RCC 7860 (cell line): ENCODE measurements around the gene KIF1A.
A peak's percentile ranks its signal among the peaks of the same experiment; 100 is the strongest.

Experiments
- DNase-seq: peaks from one replicate; pipeline ENCODE4 v3.0.0-alpha.2; 2015; ENCODE audit warnings: low spot score
- FAIRE-seq: peaks from 2 replicates; lab custom pipeline; 2012; peaks lifted over from hg19 to GRCh38; lab: Jason Lieb, UNC

KIF1A gene

GRCh38 chr2:240819858-240820606 is at the start of gene KIF1A:
Gene KIF1A, minus strand, starts transcription at chr2:240820219. Its CDS starts 22,467 bp downstream, at chr2:240797752.
- FAIRE-seq = no peak
- DNase-seq = no peak

- DNase-seq (no peak), FAIRE-seq (no peak)
Observed at GRCh38 chr2:240869109-240869955, 49.3 kb upstream of the KIF1A start.

GRCh38 chr2:240868286-240869108 is 48.5 kb upstream of the KIF1A start, which contains the start of gene AGXT:
Gene AGXT, plus strand, starts transcription at chr2:240868824. Its CDS starts 42 bp downstream, at chr2:240868866.
- FAIRE-seq = no peak
- no peak for DNase-seq

- DNase-seq (no peak), FAIRE-seq (no peak)
Observed at GRCh38 chr2:240865391-240865790, 45.4 kb upstream of the KIF1A start.

- no peak for DNase-seq
- FAIRE-seq = no peak
Observed at GRCh38 chr2:240864475-240864874, 44.5 kb upstream of the KIF1A start.

- no peak for DNase-seq
- no peak for FAIRE-seq
Observed at GRCh38 chr2:240861547-240861946, 41.5 kb upstream of the KIF1A start.

GRCh38 chr2:240858871-240859270 is 38.9 kb upstream of the KIF1A start:
- DNase-seq = no peak
- no peak for FAIRE-seq

GRCh38 chr2:240858321-240858720 is 38.3 kb upstream of the KIF1A start:
- DNase-seq (no peak), FAIRE-seq (no peak)

- FAIRE-seq = no peak
- no peak for DNase-seq
Observed at GRCh38 chr2:240857039-240858008, 37.3 kb upstream of the KIF1A start.

- no peak for FAIRE-seq
Observed at GRCh38 chr2:240856151-240856980, 36.3 kb upstream of the KIF1A start.

GRCh38 chr2:240855670-240856069 is 35.7 kb upstream of the KIF1A start:
- FAIRE-seq (no peak), DNase-seq (no peak)

More at GRCh38 chr2:240856151-240856980, 36.3 kb upstream of the KIF1A start:
- DNase-seq = no peak

GRCh38 chr2:240852671-240853314 is 32.8 kb upstream of the KIF1A start:
- FAIRE-seq (no peak), DNase-seq (no peak)

- DNase-seq (peak; percentile 54), FAIRE-seq (no peak)
Observed at GRCh38 chr2:240851078-240851991, 31.3 kb upstream of the KIF1A start.

GRCh38 chr2:240850756-240851077 is 30.7 kb upstream of the KIF1A start:
- DNase-seq = no peak
- no peak for FAIRE-seq

- FAIRE-seq (no peak), DNase-seq (no peak)
Observed at GRCh38 chr2:240850026-240850425, 30.0 kb upstream of the KIF1A start.

GRCh38 chr2:240848900-240849680 is 29.1 kb upstream of the KIF1A start:
- FAIRE-seq = no peak

GRCh38 chr2:240847817-240848216 is 27.8 kb upstream of the KIF1A start:
- FAIRE-seq (no peak), DNase-seq (no peak)

More at GRCh38 chr2:240848900-240849680, 29.1 kb upstream of the KIF1A start:
- no peak for DNase-seq
